ENCODE results near the gene SMC1A. TPM values are rescaled to one million over a fixed set of nuclear protein-coding genes. Genes with fewer than 3 reads are reported as not detected.

SMC1A gene
- total and polyA plus RNA-seq, 10 of the 15 experiments (the other 5 are each of a cell fraction or from before 2014, with no cell fraction given) = 25.6 to 158 (median 78.0) TPM

DNA sequence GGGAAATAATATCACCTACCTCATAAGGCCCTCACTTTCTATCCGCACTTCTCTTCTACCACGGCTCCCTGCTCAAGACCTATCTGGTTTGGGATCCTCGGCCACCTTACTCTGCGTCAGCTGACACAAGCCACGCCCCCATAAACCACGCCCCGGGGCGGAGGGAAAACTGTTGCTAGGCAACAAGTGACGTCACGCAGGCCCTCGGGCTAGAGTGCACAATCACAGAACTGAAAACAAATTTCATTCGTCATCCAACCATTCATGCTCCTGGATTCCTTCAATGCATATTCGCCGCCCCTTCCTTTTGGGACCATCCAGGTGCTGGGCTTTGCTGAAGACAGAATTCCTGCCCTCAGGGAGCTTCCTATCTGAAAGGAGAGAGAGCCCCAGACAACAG lies 66.3 kb downstream of the SMC1A start:
- Histone ChIP-seq H3K4me2 (ENCODE audit: control insufficient read depth, insufficient read depth) (no peak overlapping the region), H2AFZ (ENCODE audit: control insufficient read depth, low read depth, low read length) (no peak overlapping the region), H3K36me3 (ENCODE audit: control insufficient read depth in 2 of 2, insufficient read depth in 2 of 2, low read length in 1 of 2) (no peaks in the 10 kb centered on the region), H3K79me2 (ENCODE audit: control insufficient read depth, insufficient read depth, low read length) (no peaks in the 10 kb centered on the region), H3K27me3 (replicated peaks in 1 of 2; ENCODE audit: control insufficient read depth in 2 of 2, insufficient read depth in 2 of 2, low read length in 1 of 2) (no peaks in the 10 kb centered on the region), H3K4me3 (no peak overlapping the region), H3K4me1 (ENCODE audit: control insufficient read depth, insufficient read depth, low read length) (no peaks in the 10 kb centered on the region), H3K9ac (ENCODE audit: control insufficient read depth, insufficient read depth, low read length) (no peak overlapping the region), H3K9me3 (replicated peaks; ENCODE audit: control insufficient read depth, insufficient read depth, low read length) (no peaks in the 10 kb centered on the region; the same call in 2 of the 3 replicates), H4K20me1 (ENCODE audit: control insufficient read depth, insufficient read depth) (no peaks in the 10 kb centered on the region), H3K27ac (ENCODE audit: control insufficient read depth, insufficient read depth) (no peak overlapping the region)
- SMC1A ChIA-PET (ENCODE audit: uncharacterized antibody, unreplicated experiment) = no interaction called here
- RAD21 ChIA-PET (ENCODE audit: unreplicated experiment) = no interaction called here
- no TSS peak for BruUV-seq (replicated peaks)
- intact Hi-C loops (cut with micrococcal nuclease; ENCODE audit: unreplicated experiment) = no loop called here
- in situ Hi-C loops (cut with MboI) = no loop called here
- POLR2A ChIA-PET = interaction anchor here (0.6 kb wide), 1 partner anchor 18 kb away, joined by 4 read pairs; no protein-coding TSS in a partner anchor
- TF ChIP-seq BMI1 (IDR thresholded peaks at IDR 0.05; ENCODE audit: borderline replicate concordance) = peak; percentile 66; the same call in 1 of the 2 replicates
- TF ChIP-seq ZNF207 (IDR thresholded peaks at IDR 0.05; ENCODE audit: borderline replicate concordance) = no peak
- TF ChIP-seq RFX5 (IDR thresholded peaks at IDR 0.05; ENCODE audit: low read depth, low read length) = peak; percentile 80
- TF ChIP-seq USF1 (IDR thresholded peaks at IDR 0.05; ENCODE audit: borderline replicate concordance, extremely low read length, insufficient read depth, low read depth, low read length) = no peak
- peak; percentile 13; the same call in 1 of the 2 replicates for TF ChIP-seq CREB1 (IDR thresholded peaks at IDR 0.05; ENCODE audit: low read depth)
- peak; percentile 50 for TF ChIP-seq CREM (IDR thresholded peaks at IDR 0.05; ENCODE audit: low read depth)
- ATAC-seq (peak; percentile 37; the same call in 2 of the 3 replicates), DNase-seq (ENCODE audit: low read depth, low spot score) (no peak), FAIRE-seq (no peak)
- CTCF ChIA-PET = interaction anchor here (1.2 kb wide), 1 partner anchor 39 kb away, joined by 4 read pairs; no protein-coding TSS in a partner anchor
- 50% methylated on average over 14 of the region's 14 CpGs for WGBS (ENCODE audit: insufficient coverage, insufficient replicate concordance, low lambda C conversion rate, missing lambda C conversion rate)

DNA sequence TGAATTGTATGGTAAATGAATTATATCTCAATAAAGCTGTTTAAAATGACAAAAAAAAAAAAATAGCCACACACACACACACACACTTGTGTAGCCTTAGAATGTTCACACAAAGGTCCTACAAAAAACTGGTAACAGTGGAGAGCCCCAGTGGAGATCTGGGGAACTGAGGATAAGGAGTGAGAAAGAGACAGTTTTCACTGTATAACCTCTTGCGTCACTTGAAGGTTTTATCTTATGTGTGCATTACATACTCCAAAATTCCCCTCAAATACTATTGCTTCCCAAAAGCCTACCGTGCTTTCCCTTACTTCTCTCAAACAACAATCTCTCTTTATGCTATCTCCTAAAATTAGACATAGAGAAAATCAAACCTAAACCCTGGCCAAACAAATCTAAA lies 67.8 kb downstream of the SMC1A start:
- ChIA-PET POLR2A (no interaction called here), SMC1A (ENCODE audit: uncharacterized antibody, unreplicated experiment) (no interaction called here), CTCF (interaction anchor here (1.2 kb wide), 1 partner anchor 38 kb away, joined by 4 read pairs; no protein-coding TSS in a partner anchor), RAD21 (ENCODE audit: unreplicated experiment) (no interaction called here)
- H3K9ac ChIP-seq (ENCODE audit: control insufficient read depth, insufficient read depth, low read length) = no peak overlapping the region
- H2AFZ ChIP-seq (ENCODE audit: control insufficient read depth, low read depth, low read length) = no peak overlapping the region
- DNase-seq (ENCODE audit: low read depth, low spot score) (no peak), ATAC-seq (no peak), FAIRE-seq (no peak)
- WGBS (ENCODE audit: insufficient coverage, insufficient replicate concordance, low lambda C conversion rate, missing lambda C conversion rate) = 94% methylated on average over 2 of the region's 2 CpGs
- H3K79me2 ChIP-seq (ENCODE audit: control insufficient read depth, insufficient read depth, low read length) = no peaks in the 10 kb centered on the region
- intact Hi-C loops (cut with micrococcal nuclease; ENCODE audit: unreplicated experiment) (no loop called here), in situ Hi-C loops (cut with MboI) (no loop called here)
- no peaks in the 10 kb centered on the region for H3K27me3 ChIP-seq (replicated peaks in 1 of 2; ENCODE audit: control insufficient read depth in 2 of 2, insufficient read depth in 2 of 2, low read length in 1 of 2)
- BruUV-seq (replicated peaks) = no TSS peak
- H3K4me3 ChIP-seq = no peak overlapping the region
- no peaks in the 10 kb centered on the region for H4K20me1 ChIP-seq (ENCODE audit: control insufficient read depth, insufficient read depth)
- H3K9me3 ChIP-seq (replicated peaks; ENCODE audit: control insufficient read depth, insufficient read depth, low read length) = no peaks in the 10 kb centered on the region; the same call in 2 of the 3 replicates
- no peak overlapping the region for H3K4me2 ChIP-seq (ENCODE audit: control insufficient read depth, insufficient read depth)
- no peaks in the 10 kb centered on the region for H3K4me1 ChIP-seq (ENCODE audit: control insufficient read depth, insufficient read depth, low read length)
- H3K36me3 ChIP-seq (ENCODE audit: control insufficient read depth in 2 of 2, insufficient read depth in 2 of 2, low read length in 1 of 2) = no peaks in the 10 kb centered on the region
- H3K27ac ChIP-seq (ENCODE audit: control insufficient read depth, insufficient read depth) = no peak overlapping the region
- TF ChIP-seq, protein P1, sequence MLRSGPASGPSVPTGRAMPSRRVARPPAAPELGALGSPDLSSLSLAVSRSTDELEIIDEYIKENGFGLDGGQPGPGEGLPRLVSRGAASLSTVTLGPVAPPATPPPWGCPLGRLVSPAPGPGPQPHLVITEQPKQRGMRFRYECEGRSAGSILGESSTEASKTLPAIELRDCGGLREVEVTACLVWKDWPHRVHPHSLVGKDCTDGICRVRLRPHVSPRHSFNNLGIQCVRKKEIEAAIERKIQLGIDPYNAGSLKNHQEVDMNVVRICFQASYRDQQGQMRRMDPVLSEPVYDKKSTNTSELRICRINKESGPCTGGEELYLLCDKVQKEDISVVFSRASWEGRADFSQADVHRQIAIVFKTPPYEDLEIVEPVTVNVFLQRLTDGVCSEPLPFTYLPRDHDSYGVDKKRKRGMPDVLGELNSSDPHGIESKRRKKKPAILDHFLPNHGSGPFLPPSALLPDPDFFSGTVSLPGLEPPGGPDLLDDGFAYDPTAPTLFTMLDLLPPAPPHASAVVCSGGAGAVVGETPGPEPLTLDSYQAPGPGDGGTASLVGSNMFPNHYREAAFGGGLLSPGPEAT (IDR thresholded peaks at IDR 0.05; ENCODE audit: low read depth) = no peak
- TF ChIP-seq ZNF384 (IDR thresholded peaks at IDR 0.05; ENCODE audit: borderline replicate concordance, low read depth, low read length) = no peak
- no peak for TF ChIP-seq NRF1 (conservative IDR thresholded peaks at IDR 0.05; ENCODE audit: low read depth, low read length)
- no peak for TF ChIP-seq STAT3 (IDR thresholded peaks at IDR 0.05; ENCODE audit: low read depth, low read length)
- no peak for TF ChIP-seq CREB1 (IDR thresholded peaks at IDR 0.05; ENCODE audit: low read depth)
- TF ChIP-seq USF1 (IDR thresholded peaks at IDR 0.05; ENCODE audit: borderline replicate concordance, extremely low read length, insufficient read depth, low read depth, low read length) = no peak
- no peak for TF ChIP-seq FOXK2 (IDR thresholded peaks at IDR 0.05)
- TF ChIP-seq, protein P2, sequence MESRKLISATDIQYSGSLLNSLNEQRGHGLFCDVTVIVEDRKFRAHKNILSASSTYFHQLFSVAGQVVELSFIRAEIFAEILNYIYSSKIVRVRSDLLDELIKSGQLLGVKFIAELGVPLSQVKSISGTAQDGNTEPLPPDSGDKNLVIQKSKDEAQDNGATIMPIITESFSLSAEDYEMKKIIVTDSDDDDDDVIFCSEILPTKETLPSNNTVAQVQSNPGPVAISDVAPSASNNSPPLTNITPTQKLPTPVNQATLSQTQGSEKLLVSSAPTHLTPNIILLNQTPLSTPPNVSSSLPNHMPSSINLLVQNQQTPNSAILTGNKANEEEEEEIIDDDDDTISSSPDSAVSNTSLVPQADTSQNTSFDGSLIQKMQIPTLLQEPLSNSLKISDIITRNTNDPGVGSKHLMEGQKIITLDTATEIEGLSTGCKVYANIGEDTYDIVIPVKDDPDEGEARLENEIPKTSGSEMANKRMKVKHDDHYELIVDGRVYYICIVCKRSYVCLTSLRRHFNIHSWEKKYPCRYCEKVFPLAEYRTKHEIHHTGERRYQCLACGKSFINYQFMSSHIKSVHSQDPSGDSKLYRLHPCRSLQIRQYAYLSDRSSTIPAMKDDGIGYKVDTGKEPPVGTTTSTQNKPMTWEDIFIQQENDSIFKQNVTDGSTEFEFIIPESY (IDR thresholded peaks at IDR 0.05) = no peak
- no peak for TF ChIP-seq CREM (IDR thresholded peaks at IDR 0.05; ENCODE audit: low read depth)
